ENCODE data around the gene RFXAP. TPM values are rescaled to one million over a fixed set of nuclear protein-coding genes. Genes with fewer than 3 reads are reported as not detected.

The RFXAP gene
- total RNA-seq, 1 donor from 2014 or later: 14.7 TPM

DNA sequence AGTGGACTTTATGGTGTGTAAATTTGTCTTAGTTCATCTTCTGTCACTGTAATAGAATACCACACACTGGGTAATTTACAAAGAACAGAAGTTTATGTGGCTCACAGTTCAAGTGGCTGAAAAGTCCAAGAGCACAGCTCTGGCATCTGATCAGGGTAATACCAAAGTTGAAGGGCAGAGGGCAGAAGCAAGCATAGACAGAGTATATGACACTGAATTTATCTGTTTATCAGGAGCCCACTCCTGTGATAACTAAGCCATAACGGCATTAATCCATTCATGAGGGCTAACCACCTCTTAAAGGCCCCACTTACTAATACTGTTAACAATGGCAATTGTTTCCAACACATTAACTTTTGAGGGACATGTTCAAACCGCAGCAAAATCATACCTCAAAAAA, 4.0 kb upstream of the RFXAP start:
- intact Hi-C loops (cut with micrococcal nuclease): loop anchor here (5.0 kb wide), 2 partner anchors 468 to 1532 kb away; partner anchors contain the start of genes SPART and UFM1

DNA sequence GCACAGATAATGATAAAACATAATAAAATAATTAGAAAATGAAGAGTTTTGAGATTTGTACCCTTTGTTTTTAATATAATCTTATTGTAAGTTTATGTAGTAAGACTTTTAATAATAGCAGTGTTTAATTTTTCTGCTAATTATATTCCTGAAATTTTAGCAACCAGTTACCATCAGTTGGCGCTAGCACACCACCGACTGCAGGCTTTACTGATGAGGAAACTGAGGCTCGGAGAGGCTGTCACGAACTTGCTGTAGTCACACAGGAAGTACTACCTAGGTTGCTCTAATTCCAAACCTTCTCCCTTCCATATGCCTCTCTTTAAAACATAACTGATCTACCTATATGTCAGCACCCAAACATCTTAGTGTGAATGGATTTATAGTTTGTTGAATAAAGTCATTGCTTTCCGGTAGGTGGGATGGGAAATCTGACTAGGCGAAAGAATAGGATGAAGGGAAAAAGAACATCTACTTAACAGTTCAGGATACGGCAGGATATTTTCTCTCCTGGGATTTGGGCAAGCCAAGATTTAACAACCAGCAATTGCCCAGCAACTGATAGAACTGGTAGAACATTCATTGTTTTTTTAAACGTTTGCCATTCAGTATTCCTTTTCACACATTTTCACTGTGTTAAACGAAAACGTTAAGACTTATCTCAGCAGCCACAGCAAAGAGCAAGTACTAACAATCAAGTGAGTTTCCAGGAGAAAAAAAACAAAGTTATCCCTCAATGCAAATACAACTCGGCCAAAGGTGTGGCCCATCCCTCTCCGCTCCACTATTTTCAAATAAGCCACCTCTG, 822 bp upstream of the RFXAP start:
- intact Hi-C loops (cut with micrococcal nuclease): loop anchor here (2.0 to 5.0 kb wide), 4 partner anchors 163 to 1529 kb away; partner anchors contain the start of genes SPART and UFM1

DNA sequence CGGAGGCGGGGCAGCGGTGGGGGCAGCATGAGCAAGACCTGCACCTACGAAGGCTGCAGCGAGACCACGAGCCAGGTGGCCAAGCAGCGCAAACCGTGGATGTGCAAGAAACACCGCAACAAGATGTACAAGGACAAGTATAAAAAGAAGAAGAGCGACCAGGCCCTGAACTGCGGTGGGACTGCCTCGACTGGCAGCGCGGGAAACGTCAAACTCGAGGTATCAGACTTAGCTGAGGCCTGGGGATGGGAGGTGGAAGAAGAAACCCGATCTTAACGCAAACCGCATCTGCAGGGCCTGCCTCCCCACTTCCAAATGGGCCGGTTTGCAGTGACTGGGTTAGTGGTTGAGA, 693 bp downstream of the RFXAP start:
- intact Hi-C loops (cut with micrococcal nuclease): loop anchor here (1.0 to 5.0 kb wide), 8 partner anchors 9 to 1528 kb away; partner anchors contain the start of genes EXOSC8, SPART, SUPT20H and UFM1

DNA sequence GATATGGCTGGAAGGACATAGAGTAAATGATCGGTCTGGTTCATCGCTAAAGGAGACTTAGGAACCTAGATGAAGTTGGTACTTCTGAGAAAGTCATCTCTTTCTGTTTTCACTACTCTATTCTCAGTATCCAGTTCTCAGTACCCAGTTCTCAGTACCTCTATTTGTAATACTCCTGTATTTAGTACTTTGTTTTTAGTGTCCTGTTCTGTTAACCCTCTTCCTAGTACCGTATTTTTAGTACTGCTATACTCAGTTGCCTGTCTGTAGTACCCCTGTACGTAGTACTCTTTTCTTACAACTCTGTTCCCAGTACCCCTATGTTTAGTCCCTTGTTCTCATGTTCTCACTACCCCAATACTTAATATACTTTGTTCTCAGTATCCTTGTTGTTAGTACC, 1.2 kb downstream of the RFXAP start:
- intact Hi-C loops (cut with micrococcal nuclease): loop anchor here (1.0 to 5.0 kb wide), 2 partner anchors 8 to 37 kb away; no protein-coding TSS in a partner anchor

DNA sequence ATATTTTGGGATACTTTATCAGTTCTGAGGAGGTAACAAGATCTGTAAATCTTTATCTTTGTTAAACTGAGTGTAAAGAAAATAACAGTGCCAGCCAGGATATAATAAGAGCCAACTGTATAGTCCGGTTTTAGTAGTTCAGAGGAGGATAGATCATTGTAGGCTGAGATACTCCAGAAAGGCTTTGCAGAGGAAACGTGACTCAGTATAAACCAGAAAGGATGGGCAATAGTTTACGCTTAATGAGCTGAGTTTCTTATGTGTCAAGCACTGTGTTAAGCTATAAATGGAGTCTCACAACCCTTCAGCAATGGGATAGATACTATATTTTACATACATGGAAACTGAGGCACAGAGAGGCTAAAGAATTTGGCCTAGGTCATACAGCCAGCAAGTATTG, 3.8 kb downstream of the RFXAP start:
- intact Hi-C loops (cut with micrococcal nuclease): loop anchor here (5.0 kb wide), 1 partner anchor 35 kb away; no protein-coding TSS in a partner anchor

DNA sequence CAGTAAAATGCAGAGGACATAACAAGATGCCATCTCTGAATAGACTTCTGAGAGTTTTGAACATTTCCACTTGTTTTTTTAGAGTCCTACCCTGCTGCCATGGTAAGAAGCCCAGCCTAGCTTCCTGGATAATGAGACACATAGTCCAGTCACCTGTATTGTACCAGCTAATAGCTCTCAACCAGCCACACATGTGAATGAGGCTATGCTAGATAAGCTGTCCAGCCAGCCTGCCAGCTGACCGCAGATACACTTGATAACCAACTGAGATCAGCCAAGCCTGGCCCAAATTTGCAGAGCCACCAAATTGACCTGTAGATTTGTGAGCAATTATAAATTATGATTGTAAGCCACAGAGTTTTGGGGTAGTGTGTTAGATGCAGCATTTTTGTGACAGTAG, 10.7 kb downstream of the RFXAP start:
- intact Hi-C loops (cut with micrococcal nuclease): no loop called here

DNA sequence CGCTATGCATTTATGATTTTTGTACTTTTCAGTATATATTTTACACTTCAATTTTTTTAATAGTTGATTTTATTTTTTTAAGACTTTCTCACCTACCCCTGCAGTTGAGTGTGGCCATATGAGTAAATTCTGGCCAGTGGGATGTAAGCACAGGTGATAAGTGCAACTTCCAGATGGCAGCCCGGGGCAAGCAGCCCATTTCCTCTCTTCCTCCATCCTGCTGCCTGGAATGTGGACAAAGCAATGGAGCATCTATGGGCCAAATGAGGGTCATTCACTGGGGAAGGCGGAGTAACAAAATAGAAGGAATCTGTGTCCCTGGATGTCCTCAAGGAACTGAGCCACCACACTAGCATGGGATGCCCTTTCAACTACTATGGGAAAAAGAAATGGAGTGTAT, 12.3 kb downstream of the RFXAP start:
- intact Hi-C loops (cut with micrococcal nuclease): no loop called here

DNA sequence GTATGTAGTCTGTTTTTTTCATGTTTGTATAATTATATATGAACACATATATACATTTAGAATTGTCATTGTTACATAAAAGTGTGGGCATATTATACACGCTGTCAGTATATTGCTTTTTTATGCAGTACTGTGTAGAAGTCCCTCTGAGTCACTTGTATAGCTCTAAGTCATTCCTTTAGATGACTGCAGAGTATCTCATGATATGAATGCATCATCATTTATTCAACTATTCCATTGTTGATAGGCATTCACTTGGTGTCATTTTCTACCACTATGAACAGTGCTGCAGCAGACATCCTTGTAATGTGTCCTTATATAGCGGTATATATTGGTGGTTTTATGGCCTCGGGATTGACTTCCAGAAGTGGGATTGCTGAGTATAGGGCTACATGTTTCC, 15.3 kb downstream of the RFXAP start:
- intact Hi-C loops (cut with micrococcal nuclease): no loop called here

DNA sequence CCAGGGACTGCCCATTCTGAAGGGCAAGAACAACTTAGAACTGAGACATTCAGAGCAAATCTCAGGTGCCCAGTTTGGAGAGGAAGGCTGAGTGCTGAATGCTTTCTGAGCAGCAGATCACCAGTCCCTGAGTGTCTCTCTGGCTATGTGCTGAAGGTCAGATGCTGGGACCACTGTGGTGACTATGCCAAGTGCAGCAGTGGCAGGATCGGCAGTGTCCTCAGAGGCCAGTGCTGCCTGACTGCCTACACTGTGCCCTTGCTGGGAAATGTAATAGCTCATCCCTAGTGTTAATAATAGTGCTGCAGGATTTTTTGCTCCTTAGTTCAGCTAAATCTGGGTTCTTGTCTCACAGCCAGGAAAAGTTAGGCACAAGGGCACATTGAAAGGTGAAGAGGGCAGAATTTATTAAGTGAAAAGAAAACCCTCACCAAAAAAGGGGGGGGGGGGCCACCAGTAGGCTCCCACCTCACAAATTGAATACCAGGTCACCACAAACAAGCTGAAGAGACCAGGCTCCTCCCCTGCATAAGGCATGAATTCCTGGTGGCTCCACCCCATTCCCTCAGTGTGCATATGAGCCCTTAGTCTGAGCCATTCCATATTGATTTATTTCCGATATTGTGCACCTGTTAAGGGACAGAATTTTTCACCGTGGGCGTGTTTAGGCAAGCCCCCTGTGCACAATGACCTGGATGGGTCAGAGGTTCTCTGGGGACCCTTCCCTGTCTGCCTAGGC, 18.5 kb downstream of the RFXAP start:
- intact Hi-C loops (cut with micrococcal nuclease): no loop called here

DNA sequence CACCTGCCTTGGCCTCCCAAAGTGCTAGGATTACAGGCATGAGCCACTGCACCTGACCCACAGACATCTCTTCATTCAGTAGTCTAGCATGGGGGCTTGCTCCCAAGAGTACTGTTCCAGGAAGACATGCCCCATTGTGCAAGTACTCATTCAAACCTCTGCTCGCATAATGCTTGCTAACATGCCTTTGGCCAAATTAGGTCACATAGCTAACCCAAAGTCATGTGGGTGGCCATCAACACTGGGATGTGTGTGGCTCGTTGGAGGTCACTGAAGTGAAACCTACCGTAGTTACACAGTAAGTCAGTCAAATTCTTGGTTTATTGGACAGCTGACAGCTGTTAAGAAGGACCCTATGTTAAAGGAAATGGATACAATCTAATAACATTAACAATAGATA, 20.3 kb downstream of the RFXAP start:
- intact Hi-C loops (cut with micrococcal nuclease): no loop called here

DNA sequence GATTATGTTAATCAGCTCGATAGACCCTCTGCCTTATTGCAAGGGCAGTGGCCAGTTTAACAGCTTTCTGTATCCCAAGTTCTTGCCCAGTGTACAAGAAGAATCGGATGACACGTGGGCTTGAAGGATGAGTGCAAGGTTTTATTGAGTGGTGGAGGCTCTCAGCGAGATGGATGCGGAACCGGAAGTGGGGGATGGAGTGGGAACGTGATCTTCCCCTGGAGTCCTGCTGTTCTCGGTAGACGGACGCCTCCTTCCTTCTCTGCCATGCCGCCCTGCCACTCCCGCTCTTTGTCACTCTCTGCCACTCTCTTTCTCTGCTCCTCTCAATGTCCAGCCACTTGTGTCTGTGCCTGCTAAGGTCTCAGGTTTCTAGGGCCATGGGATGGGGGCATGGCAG, 21.0 kb downstream of the RFXAP start:
- intact Hi-C loops (cut with micrococcal nuclease): no loop called here

DNA sequence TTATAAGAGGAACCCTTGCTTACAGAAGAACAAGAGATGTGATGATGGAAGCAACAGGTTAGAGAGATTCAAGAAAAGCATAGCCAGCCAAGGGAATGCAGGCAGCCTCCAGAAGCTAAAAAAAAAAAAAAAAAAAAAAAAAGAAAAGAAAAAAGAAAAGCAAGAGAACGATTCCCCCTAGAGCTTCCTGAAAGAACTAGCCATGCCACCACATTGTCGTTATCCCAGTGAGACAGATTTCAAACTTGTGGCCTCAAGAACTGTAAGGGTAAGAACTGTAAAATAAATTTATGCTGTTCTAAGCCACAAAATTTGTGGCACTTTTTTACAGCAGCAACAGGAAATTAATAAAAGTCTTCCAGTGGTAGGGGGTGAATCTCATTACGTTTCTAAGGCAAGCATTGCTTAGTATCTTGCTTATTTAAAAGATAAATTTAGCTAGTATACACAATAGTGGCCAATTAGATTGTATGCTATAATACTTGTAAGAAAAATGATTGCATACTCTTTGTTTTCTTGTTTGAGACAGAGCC, 21.8 kb downstream of the RFXAP start:
- intact Hi-C loops (cut with micrococcal nuclease): no loop called here

DNA sequence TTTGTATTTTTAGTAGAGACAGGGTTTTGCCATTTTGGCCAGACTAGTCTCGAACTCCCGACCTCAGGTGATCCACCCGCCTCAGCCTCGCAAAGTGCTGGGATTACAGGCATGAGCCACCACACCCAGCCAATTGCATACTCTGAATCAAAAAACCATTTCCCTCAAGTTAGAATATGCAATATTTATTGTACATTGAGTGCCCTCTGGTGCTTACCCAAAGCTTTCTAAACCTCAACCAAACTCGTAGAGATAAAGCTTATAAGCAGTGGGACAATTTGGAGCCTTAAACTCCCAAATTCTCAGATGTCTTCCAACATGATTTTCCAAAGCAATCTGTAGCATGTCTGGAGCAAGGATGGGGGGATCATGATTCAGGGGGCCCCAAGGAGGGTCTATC, 22.4 kb downstream of the RFXAP start:
- intact Hi-C loops (cut with micrococcal nuclease): no loop called here

DNA sequence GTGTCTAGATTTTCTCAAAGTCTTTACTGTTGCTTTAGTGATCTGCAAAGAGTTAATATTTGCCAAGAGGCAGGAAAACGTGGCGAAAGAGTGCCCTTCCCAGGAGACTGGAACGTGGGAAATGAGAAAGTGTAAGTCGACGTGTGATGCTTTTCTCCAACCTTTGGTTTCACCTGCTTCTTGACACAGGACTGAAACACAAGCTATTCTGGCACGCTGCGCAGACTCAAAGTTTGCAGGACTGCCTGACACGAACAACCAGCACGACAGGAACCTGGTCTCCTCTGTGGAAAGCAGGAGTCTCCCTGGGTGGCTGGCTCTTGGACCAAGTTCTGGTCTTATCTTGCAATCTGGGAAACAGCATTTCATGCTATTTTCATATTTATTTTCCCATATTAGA, 28.6 kb downstream of the RFXAP start:
- intact Hi-C loops (cut with micrococcal nuclease): no loop called here

DNA sequence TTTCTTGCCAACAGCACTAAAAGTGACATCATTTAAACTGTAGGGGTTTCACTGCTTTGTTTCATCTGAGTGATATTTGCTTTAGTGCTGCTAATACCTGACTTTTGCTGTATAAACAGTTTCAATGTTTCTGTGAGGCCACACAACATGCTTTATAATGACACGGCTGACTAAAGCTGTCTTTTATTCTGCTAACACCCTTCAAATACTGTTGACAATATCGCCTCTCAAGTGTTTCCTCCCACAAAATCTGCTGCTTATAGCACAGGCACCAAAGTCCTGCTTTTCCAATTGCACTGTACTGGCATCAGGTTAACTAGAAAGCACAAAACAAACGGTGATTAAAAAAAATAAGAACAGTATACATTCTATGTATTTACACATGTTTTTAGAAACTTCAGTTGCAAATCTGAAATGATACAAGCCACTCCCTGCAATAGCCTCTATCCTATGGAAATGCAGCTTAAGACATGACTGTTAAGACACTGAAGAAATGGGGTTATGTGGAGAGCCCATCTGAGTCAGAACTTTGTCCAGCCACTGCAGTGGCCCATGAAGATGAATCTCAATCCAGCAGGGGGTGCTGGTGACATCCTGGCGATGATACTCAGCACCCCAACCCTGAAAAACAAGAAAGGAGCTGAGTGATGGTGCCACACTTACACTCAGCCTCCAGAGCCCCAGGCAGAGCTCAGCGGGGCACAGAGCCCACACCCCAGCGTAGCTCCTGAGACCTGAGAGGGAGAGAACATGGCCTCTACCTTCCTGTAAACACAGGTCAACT, 29.4 kb downstream of the RFXAP start:
- intact Hi-C loops (cut with micrococcal nuclease): no loop called here

DNA sequence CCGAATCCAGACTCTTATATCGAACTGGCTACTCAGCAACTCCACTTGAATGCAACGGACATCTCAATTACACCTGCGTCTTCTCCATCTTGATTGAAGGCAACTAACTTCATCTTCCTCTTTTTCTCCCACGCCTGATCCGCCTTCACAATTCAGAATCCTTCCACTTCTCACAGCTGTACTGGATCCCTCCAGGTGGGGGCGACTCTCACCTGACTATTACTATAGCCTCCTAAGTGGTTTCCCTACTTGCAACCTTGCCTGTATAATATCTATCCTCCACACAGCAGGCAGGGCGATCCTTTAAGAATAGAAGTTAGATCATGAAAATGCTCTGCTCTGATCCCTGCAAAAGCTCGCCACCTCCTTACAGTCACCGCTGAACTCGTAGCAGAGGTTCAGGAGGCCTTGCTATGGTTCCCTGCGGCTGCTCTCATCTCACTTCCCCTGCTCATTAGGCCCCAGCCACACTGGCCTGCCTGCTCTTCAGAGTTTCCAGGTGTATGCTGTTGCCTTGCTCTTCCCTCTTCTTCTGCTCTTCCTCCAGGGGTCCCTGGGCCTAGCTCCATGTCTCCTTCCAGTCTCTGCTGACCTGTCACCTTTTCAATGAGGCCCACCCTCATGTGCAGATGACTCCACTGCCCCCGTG, 31.9 kb downstream of the RFXAP start:
- intact Hi-C loops (cut with micrococcal nuclease): loop anchor here (2.0 kb wide), 1 partner anchor 130 kb away; no protein-coding TSS in a partner anchor

DNA sequence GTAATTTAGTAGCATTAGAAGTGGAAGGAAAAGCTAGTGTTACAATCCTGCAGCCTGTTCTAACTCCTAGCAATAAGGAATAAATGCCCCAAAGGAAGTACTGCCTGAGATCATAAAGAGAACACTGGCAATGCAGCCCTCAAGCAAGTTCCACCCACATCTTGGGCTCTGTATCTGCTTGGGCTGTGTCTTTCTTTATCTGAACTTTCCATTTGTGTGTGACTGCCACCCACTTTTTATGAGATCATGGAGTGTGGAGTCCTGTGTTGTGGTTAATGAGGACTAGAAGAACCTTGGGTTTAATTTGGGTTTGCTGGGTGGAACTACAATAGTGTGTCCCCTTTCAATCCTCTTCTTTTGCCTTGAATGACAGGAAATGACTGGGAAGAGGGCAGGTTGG, 38.2 kb downstream of the RFXAP start:
- intact Hi-C loops (cut with micrococcal nuclease): loop anchor here (2.0 to 5.0 kb wide), 2 partner anchors 35 to 212 kb away; no protein-coding TSS in a partner anchor

DNA sequence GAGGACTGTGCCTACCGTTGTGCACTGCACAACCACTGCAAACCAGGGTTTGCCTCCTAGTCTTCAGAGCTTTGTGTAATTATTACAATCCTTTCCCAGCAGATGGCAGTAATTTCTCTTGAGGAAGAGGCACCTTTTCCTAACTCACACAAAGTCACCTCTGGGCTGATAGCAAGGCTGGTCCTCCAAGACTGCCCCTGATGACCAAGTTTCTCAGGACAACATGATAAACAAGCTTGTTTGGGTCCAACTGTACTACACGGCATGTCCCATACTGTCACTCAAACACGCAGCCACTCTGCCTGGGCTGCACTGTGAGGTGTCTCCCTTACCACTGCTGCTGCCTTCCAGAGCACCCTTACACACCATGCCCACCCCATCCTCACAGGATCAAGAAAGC, 39.3 kb downstream of the RFXAP start:
- intact Hi-C loops (cut with micrococcal nuclease): loop anchor here (1.0 to 5.0 kb wide), 2 partner anchors 36 to 123 kb away; no protein-coding TSS in a partner anchor

DNA sequence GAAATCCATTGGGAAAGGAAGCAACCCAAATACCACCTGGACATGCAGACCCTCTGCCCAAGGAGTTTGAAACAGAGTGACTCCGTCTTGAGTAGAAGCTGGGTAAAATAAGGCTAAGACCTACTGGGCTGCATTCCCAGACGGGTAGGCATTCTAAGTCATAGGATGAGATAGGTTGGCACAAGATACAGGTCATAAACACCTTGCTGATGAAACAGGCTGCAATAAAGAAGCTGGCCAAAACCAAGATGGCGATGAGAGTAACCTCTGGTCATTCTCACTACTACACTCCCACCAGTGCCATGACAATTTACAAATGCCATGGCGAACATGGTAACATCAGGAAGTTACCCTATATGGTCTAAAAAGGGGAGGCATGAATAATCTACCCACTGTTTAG, 40.2 kb downstream of the RFXAP start:
- intact Hi-C loops (cut with micrococcal nuclease): loop anchor here (5.0 kb wide), 1 partner anchor 37 kb away; no protein-coding TSS in a partner anchor

DNA sequence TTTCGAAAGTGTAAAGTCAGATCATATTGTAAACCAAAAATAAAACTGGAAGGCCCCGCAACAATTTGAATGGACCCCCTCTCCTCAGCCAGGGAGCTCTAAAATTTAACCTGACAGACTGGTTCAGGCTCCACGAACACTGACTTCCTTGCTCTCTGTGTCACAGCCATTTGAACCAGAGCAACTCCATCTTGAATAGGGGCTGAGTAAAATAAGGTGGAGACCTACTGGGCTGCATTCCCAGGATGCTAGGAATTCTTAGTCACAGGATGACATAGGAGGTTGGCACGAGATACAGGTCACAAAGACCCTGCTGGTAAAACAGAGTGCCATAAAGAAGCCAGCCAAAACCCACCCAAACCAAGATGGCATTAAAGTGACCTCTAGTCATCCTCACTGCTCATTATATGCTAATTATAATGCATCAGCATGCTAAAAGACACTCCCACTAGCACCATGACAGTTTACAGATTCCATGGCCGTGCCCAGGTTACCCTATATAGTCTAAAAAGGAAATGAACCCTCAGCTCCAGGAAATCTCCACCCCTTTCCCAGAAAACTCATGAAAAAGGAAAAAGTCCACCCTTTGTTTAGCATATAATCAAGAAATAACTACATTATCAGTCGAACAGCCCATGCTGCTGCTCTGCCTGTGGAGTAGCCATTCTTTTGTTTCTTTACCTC, 43.1 kb downstream of the RFXAP start:
- intact Hi-C loops (cut with micrococcal nuclease): no loop called here

Measured in T-helper 2 cell treated with Interferon-gamma antibody and Interleukin-4, amounts not matched to agents 100 ng/mL and 5 ng/mL, for 36 hours (primary cell).